NCI-H2227 treated with DMSO at 0.1 percent for 48 hours (cell line): ENCODE measurements around the gene TPD52L2.
"Not testable (repeated sequence)": the region's sequence is repeated elsewhere in the genome, so short reads cannot be mapped to it uniquely, and the experiment has no call there.

Experiments used
- DNase-seq: peaks from one replicate; lab custom pipeline; 2025; lab: John Stamatoyannopoulos, UW

TPD52L2 gene

GRCh38 chr20:63895952-63896263 is 30.8 kb downstream of the TPD52L2 start:
- no peak for DNase-seq

DNA sequence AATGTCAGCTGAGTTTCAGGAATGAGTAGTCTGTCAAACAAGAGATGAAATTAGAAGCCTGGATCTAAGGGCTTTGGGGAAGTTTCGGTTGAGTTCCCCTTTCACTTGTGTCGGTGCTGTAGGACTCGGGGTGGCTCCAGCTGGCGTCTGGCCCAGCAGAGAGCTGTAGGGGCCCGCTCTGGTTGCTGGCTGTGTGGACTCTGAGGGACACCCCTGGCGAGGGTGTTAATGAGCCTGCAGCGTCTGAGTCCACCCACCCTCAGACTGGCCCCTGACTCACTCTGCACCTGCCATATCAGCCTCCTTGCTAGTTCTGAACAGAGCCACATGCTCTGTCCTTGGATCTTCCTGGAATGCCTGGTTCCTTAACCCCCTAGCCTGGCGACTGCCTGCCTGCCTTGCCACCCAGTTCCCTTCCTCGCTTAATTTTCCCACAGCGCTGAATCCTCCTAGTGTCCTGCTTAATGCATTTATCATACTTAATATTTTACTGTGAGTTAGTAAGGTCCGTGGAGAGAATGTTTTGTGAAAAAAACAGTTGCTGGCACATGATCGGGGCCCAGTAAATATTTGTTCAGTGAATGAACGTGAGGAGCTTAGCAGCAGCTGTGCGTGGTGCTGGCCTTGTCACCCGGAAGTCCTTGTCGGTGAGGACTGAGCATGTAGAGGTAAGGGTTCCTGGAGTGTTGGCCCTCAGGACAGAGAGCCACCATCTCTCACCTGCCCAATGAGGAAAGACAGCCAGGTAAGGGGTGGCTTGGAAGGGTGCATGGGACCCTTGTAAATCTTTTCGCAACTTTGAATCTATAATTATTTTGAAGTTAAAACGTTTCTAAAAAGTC is 31.4 kb downstream of the TPD52L2 start:
- no peak for DNase-seq

DNA sequence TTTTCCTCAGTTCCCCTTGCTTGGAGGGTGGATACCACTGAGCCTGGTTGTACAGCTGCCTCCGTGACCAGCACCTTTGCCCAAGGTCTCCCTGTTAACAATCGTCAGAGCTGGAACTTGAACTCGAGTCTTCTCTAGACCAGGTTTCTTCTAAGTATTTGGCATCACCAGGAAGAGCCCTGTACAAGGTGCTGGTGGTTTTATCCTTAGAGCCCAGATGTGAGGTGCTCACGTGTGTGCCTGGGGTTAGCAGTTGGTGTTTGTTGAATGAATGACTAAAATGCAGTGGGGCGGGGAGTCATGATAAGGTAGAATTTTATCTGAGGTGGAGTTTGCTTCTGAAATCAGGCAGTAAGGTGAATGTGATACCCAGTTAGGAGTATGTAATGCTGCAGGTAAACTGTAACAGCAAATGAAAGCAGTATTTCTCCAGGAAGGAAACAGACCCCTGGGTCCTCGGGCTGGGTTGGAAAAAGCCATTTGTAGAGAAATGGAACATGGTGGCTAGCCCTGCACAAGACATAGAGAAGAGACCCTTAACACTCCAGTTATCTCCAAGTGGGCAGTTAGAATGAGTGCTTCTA is 33.0 kb downstream of the TPD52L2 start:
- DNase-seq: no peak

DNA sequence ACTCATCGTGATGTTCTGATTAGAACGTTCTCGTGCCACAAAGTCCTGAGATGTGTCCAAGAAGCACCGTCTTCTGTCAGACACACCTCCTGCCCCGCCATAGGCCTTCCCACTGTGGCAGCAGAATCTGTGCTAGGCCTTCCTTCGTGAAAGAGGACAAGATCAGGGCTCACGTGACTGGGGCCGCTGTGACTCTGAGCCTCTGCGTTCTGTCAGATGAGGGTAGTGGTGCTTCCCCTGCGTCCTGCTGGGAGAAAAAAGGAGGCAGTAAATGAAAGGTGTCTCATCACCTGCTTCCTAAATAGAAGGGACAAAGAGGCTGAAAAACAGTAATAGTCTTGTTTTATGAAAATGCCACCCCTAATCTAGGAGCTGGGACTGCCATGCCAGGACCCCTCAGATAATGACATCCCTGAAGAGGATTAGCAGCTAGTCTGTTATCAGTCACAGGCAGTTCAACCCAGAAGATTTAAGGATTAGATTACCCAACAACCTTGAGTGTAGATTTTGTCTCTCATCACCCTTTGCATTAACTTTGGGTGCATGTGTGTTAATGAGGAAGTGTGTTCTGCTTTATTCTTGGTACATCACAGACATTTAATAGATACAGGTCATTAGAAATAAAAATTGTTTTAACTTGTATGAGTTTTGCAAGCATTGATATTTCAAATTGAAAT is 34.0 kb downstream of the TPD52L2 start:
- no peak for DNase-seq

DNA sequence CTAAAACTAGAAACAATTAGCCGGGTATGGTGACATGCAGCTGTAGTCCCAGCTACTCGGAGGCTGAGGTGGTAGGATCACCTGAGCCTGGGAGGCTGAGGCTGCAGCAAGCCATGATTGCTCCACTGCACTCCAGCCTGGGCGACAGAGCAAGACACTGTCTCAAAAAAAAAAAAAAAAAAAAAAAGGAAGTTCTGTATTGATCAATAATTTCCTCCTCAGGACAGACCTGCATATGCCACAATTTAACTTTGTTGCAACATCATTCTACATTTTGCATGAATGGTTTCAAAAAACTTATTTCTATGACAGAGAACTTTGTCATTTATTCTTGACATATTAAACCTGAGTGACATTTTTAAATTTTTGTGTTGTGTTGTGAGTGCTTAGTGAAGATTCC is 35.3 kb downstream of the TPD52L2 start:
- no peak for DNase-seq

DNA sequence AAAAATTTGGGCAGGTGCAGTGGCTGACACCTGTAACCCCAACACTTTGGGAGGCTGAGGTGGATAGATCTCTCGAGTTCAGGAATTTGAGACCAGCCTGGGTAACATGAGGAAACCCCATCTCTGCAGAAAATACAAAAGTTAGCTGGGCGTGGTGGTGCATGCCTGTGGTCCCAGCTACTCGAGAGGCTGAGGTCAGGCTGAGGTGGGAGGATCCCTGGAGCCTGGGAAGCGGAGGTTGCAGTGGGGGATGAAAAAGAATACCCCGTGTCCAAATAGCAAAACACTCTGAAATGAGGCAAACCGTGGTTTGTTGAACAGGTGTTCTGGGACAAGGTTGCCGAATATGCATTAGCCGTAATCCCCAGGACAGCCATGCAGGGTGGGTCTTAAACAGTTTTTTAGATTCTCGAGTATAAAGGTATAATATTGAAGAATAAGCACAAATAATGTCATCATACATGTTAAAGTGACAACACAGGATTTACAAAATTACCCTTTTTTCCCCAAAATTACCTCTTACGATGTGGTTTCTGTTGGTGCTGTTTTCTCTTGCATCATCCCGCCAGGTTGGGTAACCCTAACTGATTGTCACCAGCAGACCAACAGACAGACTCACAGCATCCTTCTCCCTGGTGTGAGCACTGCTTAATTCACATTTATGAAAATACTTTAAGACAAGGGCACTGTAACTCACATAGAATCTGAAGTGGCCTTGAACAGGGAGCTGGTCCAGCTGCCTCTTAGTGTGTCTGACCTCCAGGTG is 38.9 kb downstream of the TPD52L2 start:
- DNase-seq: no peak

- DNase-seq: no peak
These were observed 43.1 kb downstream of the TPD52L2 start for GRCh38 chr20:63908008-63908682.

DNA sequence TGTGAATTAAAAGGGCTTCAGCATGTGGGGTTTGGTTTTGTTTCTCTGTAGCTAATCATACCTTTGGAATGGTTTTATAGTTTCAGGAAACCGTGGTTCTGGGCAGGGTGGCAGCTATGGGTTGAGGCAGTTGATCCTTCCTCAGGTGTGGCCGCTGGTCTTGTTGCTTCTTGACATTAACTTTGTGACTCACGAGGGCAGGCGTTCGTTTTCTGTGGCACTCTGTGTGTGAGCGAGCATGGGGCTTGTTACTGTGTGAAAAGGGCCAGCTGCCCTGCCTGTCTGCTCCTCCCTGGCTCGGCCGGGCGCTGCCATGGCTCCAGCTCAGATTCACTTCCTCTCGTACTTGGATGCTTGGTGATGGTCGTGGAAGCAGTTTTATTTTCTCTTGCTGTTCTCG is 46.1 kb downstream of the TPD52L2 start:
- peak; percentile 12 for DNase-seq

DNA sequence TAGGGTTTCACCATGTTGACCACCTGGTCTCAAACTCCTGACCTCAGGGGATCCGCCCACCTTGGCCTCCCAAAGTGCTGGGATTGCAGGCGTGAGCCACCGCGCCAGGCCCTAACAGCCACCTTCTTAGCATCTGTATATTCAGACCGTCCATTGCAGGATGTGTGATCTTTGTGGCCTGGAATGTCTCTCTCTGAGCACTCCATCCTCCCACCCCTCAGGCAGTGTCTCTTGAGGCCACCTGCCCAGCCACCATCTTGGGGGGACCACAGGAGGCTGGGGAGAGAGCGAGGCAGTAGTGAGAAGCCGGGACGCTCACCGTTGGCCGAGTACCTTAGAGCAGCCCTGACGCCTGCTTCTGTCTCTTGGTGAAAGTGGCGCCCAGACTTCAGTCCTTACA is 48.7 kb downstream of the TPD52L2 start:
- no peak for DNase-seq

DNA sequence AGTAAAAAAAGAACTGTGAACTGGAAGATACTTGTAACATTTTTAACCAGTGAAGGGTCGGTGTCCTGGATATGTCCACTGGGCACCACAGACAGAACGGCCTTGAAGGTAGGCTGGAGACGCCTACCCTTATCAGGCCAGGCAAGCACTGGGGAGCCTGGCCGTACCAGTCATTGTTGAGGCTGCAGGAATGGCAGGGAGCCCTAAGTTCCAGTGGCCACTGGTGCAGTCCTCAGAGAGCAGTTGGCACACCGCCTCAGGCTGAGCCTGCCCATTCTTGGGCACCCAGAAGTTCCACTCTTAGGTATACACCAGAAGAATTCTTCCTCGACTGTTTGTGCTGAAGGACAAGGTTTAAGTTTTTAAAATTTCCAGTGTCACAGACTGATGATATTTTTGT is 50.4 kb downstream of the TPD52L2 start:
- DNase-seq: no peak

DNA sequence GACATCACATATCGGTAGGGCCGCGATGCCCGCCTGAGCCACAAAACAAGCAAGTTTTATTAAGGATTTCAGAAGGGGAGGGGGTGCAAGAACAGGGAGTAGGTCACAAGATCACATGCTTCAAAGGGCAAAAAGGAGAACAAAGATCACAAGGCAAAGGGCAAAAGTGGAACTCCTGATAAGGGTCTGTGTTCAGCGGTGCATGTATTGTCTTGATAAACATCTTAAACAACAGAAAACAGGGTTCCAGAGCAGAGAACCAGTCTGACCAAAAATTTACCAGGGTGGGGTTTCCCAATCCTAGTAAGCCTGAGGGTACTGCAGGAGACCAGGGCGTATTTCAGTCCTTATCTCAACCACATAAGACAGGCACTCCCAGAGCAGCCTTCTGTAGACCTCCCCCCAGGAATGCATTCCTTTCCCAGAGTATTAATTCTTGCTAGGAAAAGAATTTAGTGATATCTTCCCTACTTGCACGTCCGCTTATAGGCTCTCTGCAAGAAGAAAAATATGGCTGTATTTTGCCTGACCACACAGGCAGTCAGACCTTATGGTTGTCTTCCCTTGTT is 51.4 kb downstream of the TPD52L2 start:
- not testable (repeated sequence) for DNase-seq

DNA sequence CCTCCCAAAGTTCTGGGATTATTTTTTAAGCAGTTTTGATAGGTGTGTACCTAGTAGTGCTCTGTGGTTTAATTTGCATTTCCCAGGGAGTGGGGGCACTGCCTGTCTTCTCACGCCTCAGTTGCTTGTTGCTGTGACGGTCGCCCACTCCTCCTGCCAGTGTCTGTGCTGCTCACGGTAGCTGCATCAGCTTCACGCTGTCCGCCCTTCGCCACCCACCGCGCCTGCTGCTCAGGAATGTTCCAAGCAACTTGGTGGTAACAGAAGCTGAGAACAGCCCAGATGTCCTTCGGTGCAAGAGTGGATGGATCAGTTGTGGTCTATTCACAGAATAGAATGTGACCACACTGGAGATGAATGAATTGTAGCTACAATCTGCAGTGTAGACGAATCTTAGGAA is 52.7 kb downstream of the TPD52L2 start:
- DNase-seq: no peak

GRCh38 chr20:63919130-63919529 is 54.1 kb downstream of the TPD52L2 start:
- no peak for DNase-seq

- no peak for DNase-seq
These were observed 55.2 kb downstream of the TPD52L2 start for GRCh38 chr20:63920226-63920625.

DNA sequence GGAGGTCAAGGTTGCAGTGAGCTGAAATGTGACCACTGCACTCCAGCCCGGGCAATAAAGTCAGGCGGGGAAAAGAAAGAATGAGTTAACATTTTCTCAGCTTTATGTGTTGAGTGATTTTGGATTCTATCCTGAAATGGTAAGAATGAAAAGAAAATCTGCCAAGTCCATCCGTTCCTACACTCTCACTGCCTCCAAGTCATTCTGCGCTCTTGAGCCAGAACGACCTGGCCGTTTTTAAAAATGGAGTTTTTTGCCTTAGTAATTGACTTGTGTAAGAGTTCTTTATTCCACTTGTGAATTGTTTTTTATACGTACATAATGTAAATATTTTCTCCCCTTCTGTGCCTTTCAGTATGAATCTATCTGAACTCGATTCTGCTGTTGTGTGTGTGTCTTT is 58.6 kb downstream of the TPD52L2 start:
- no peak for DNase-seq

DNA sequence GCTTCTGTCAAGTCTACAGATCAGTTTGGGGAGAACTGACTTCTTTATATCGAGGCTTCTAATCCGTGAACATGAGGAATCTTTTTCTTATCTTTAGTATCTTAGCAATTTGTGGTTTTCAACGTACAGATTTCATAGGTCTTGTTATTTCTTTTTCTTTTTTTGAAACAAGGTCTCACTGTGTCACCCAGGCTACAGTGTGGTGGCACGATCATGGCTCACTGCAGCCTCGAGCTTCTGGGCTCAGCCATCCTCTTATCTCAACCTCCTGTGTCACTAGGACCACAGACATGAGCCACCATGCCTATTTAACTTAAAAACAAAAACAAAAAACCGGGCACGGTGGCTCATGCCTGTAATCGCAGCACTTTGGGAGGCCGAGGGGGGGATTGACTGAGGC is 59.2 kb downstream of the TPD52L2 start:
- DNase-seq: no peak

DNA sequence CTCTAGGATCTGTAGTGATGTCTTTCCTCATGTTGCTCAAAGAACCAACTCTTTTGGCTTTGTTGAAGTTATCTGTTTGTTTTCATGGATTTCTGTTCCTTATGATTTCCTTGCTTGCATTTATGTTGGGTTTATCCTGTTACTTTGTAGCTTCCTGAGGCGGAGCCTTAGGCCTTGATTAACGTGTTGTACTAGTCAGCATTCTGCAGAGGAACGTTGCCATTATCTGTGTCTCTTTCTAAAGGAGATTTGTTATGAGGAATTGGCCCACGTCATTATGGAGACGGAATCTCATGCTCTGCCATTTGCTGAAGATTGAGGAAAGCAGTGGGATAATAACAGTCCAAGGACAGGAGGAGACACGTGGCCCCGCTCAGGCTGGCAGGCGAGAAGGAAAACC is 61.2 kb downstream of the TPD52L2 start:
- DNase-seq: no peak

DNA sequence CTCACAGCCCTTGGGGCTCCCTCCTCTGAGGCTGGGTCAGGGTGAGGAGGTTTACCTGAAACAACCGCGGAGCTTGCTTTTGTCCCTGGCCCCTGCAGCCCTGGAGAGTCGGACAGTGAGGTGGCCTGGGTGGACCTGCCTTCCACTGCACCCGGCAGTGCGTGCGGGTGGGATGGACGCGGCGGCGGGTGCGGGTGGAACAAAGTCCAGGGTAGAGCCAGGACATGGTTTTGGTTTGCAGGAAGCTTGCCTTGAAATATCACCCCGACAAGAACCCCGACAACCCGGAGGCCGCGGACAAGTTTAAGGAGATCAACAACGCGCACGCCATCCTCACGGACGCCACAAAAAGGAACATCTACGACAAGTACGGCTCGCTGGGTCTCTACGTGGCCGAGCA is 64.0 kb downstream of the TPD52L2 start:
- no peak for DNase-seq

DNA sequence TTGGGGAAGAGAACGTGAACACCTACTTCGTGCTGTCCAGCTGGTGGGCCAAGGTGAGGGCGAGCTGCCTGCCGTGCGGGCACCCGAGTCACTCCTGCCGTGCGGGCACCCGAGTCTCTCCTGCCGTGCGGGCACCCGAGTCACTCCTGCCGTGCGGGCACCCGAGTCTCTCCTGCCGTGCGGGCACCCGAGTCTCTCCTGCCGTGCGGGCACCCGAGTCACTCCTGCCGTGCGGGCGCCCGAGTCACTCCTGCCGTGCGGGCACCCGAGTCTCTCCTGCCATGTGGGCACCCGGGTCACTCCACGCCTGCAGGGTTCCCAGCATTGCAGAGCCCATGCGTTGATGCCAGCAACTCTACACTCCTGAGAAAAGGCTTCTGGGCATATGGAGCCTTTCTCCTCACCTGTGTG is 64.4 kb downstream of the TPD52L2 start:
- DNase-seq: not testable (repeated sequence)

GRCh38 chr20:63930971-63931553 is 66.0 kb downstream of the TPD52L2 start:
- DNase-seq: no peak

DNA sequence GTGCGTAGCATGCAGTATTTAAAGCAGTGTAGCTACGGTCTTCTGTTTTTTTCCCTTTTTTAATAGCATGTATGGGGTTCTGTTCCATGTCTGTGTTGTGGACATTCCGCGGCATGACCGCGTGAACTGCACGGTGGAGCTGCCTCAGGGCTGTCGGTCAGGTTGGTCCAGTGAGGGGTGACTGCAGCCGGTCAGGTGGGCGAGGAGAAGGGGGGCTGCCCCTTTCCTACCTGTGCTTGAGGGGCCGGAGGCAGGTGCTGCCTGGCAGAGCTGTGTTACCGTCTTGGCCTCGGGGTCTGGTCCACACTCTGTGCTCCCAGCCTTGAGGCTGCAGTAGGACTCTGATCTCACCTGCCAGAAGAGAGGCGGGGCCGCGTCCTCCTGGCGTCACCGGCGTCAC is 66.7 kb downstream of the TPD52L2 start:
- no peak for DNase-seq
